Stimulated activated CD8-positive, alpha-beta memory T cell treated with anti-CD3 and anti-CD28 coated beads, Interleukin-4, amount 100 ng/mL, for 4 hours (primary cell): Measurements from ENCODE around the gene CCDC102A.

Source experiments
- DNase-seq, 2 donors: peaks; one replicate each; pipeline ENCODE4 v3.0.0-alpha.2; 2020; ENCODE audit warnings: low read depth in 2 of 2, low spot score in 1 of 2

CCDC102A gene

DNA sequence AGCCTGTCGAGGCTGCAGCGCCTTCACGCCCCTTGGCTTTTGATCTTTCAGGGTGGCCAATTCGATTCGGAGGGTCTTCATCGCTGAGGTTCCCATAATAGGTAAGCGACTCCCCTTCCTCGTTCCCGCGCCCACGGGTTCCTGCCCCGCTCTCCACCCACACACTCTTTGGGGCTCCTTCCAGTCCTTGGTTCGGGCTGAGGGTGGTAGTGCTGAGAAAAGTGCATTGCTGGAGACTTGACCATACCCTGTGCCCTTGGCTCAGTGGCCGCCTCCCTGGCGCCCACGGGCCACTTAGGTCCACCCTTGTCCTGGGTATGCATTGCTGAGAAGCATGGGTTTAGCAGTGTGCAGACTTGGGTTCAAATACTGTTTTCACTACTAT is 73.4 kb downstream of the CCDC102A start:
- DNase-seq: no peak

DNA sequence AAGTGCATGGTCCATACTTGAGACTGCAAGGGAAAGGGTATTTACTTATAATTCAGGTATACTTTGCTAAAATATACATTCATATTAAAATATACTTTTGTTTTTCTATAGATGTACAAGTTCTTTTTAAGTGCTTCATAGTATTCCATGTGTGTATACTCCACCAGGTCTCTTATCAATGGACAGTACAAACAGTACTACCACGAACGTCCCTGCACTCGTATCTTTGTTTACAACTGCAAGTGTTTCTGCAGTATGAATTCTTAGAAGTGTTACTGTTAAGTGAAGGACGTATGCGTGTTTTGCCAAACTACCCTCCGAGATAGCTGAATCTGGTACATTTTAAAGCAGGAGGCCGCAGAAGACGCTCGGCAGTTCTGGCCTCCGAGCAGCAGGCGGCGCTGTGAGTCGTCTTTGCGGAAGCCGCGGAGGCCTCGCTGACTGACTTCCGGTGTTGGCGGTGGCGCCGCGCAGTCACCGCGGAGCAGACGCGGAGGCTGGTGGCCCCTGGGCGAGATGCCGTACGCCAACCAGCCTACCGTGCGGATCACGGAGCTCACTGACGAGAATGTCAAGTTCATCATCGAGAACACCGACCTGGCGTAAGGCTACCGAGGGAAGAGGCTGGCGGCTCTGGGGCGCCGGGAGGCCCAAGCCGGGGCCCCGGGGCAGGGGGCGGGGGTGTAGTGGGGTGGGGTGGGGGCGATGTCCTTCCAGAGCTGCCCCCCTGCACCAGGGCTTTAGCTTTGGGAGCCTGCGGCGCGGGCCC is 74.0 kb downstream of the CCDC102A start, which contains the start of gene POLR2C:
POLR2C (plus strand) TSS at position 471 of the 769 bp plus-strand sequence; CDS start at position 517, 46 bp downstream.
- DNase-seq: peak; percentile 79 to 88
